ENCODE data around the gene SF3B2.

SF3B2 gene

GRCh38 chr11:66047541-66048365, 4.4 kb upstream of the SF3B2 start:
- no peak for DNase-seq (ENCODE audit: low read depth)

- no peak for DNase-seq (ENCODE audit: low read depth)
Measured at GRCh38 chr11:66048547-66049323, 3.4 kb upstream of the SF3B2 start, which contains the start of gene GAL3ST3. GAL3ST3 (minus strand) TSS chr11:66049161; CDS start chr11:66045415, 3,746 bp downstream.

GRCh38 chr11:66050581-66051231, 1.5 kb upstream of the SF3B2 start:
- no peak for DNase-seq (ENCODE audit: low read depth)

- no peak for DNase-seq (ENCODE audit: low read depth)
Measured at GRCh38 chr11:66051371-66051765, 796 bp upstream of the SF3B2 start.

- no peak for DNase-seq (ENCODE audit: low read depth)
Measured at GRCh38 chr11:66052664-66052982, 459 bp downstream of the SF3B2 start.

GRCh38 chr11:66055021-66055420, 2.9 kb downstream of the SF3B2 start:
- DNase-seq (ENCODE audit: low read depth) = no peak

- no peak for DNase-seq (ENCODE audit: low read depth)
Measured at GRCh38 chr11:66056501-66056900, 4.3 kb downstream of the SF3B2 start.

- no peak for DNase-seq (ENCODE audit: low read depth)
Measured at GRCh38 chr11:66059966-66060680, 8.0 kb downstream of the SF3B2 start.

GRCh38 chr11:66061268-66061667, 9.1 kb downstream of the SF3B2 start:
- no peak for DNase-seq (ENCODE audit: low read depth)

GRCh38 chr11:66062408-66062807, 10.2 kb downstream of the SF3B2 start:
- DNase-seq (ENCODE audit: low read depth) = no peak

- no peak for DNase-seq (ENCODE audit: low read depth)
Measured at GRCh38 chr11:66063900-66064299, 11.7 kb downstream of the SF3B2 start.

GRCh38 chr11:66064571-66064970, 12.4 kb downstream of the SF3B2 start:
- no peak for DNase-seq (ENCODE audit: low read depth)

- DNase-seq (ENCODE audit: low read depth) = no peak
Measured at GRCh38 chr11:66066751-66067150, 14.6 kb downstream of the SF3B2 start.

- no peak for DNase-seq (ENCODE audit: low read depth)
Measured at GRCh38 chr11:66067640-66068039, 15.5 kb downstream of the SF3B2 start.

GRCh38 chr11:66068154-66068821, 16.1 kb downstream of the SF3B2 start:
- peak; percentile 42 for DNase-seq (ENCODE audit: low read depth)

- no peak for DNase-seq (ENCODE audit: low read depth)
Measured at GRCh38 chr11:66068923-66069714, 17.0 kb downstream of the SF3B2 start.

GRCh38 chr11:66069715-66070603, 17.8 kb downstream of the SF3B2 start, which contains the start of gene PACS1:
PACS1 (plus strand) TSS chr11:66070272; CDS start chr11:66070487, 215 bp downstream.
- DNase-seq (ENCODE audit: low read depth) = peak; percentile 55

GRCh38 chr11:66070604-66071380, 18.6 kb downstream of the SF3B2 start:
- no peak for DNase-seq (ENCODE audit: low read depth)

- DNase-seq (ENCODE audit: low read depth) = no peak
Measured at GRCh38 chr11:66071381-66071801, 19.2 kb downstream of the SF3B2 start.
